ENCODE results near the gene TRIM38. TPM values are rescaled to one million over a fixed set of nuclear protein-coding genes. Genes with fewer than 3 reads are reported as not detected.
A peak's percentile ranks its signal among the peaks of the same experiment; 100 is the strongest.

Gene TRIM38
- total and polyA plus RNA-seq, 2 of the 13 experiments (the other 11 are each of a cell fraction or from before 2014, with no cell fraction given), result 2.5 to 3.1 TPM

GRCh38 chr6:25992413-25993340 is 30.1 kb downstream of the TRIM38 start (continued):
- TF ChIP-seq SAFB2 (CRISPR knock-in tag; IDR thresholded peaks at IDR 0.05; ENCODE audit: borderline replicate concordance, low read depth) (peak; percentile 96), MBD4 (IDR thresholded peaks at IDR 0.05; ENCODE audit: borderline replicate concordance, low read length) (no peak), ZNF12 (CRISPR knock-in tag; IDR thresholded peaks at IDR 0.05) (peak; percentile 46; the same call in 1 of the 2 replicates), TGIF2 (CRISPR knock-in tag; IDR thresholded peaks at IDR 0.05) (peak; percentile 82), MYNN (CRISPR knock-in tag; IDR thresholded peaks at IDR 0.05; ENCODE audit: low read depth) (no peak), ZEB1 (IDR thresholded peaks at IDR 0.05; ENCODE audit: insufficient replicate concordance, low read depth) (peak; percentile 70), ZNF883 (CRISPR knock-in tag; IDR thresholded peaks at IDR 0.05; ENCODE audit: not compliant biosample characterization) (no peak), ARNTL (CRISPR knock-in tag; IDR thresholded peaks at IDR 0.05) (peak; percentile 82), SALL1 (CRISPR knock-in tag; IDR thresholded peaks at IDR 0.05) (peak; percentile 91), ZNF329 (CRISPR knock-in tag; IDR thresholded peaks at IDR 0.05; ENCODE audit: low read depth) (peak; percentile 79), NFE2 (CRISPR knock-in tag; IDR thresholded peaks at IDR 0.05) (no peak), EHMT2 (IDR thresholded peaks at IDR 0.05; ENCODE audit: borderline replicate concordance, low read depth, low read length) (no peak), HNRNPUL1 (IDR thresholded peaks at IDR 0.05; ENCODE audit: low read depth, low read length) (0 out of 2 replicates have a peak, but pooled peaks have one; percentile 28), CREBL2 (CRISPR knock-in tag; IDR thresholded peaks at IDR 0.05; ENCODE audit: borderline replicate concordance) (peak; percentile 91; the same call in 1 of the 2 replicates), SOX13 (IDR thresholded peaks at IDR 0.05) (no peak; the same call in 1 of the 2 replicates), SOX13 (CRISPR knock-in tag; conservative IDR thresholded peaks at IDR 0.05 in 1 of 2, IDR thresholded peaks at IDR 0.05 in 1 of 2) (peak in 1 of 2 experiments; percentile 73; a peak in 2 of 4 replicates), FOXP4 (CRISPR knock-in tag; IDR thresholded peaks at IDR 0.05) (peak; percentile 73), HHEX (CRISPR knock-in tag; IDR thresholded peaks at IDR 0.05) (peak; percentile 24; the same call in 1 of the 2 replicates), RAD21 (CRISPR knock-in tag; IDR thresholded peaks at IDR 0.05) (peak; percentile 97), ZNF263 (CRISPR knock-in tag; IDR thresholded peaks at IDR 0.05) (peak; percentile 78)
